Measurements from ENCODE around the gene PROX2. TPM values are rescaled to one million over a fixed set of nuclear protein-coding genes. Genes with fewer than 3 reads are reported as not detected.

Gene PROX2
- total and polyA plus RNA-seq, 5 experiments from 2014 or later, result 0.12 to 0.75 (median 0.50) TPM

- POLR2A ChIA-PET, result interaction anchor here (0.7 to 1.4 kb wide), 4 partner anchors 14 to 62 kb away, joined by 3 to 9 read pairs (median 3); no protein-coding TSS in a partner anchor
- H3K9me3 Mint-ChIP-seq, result no peaks in the 10 kb centered on the region
- H3K4me3 Mint-ChIP-seq, result peak overlapping the region in 4 of 10 donors; percentile 14 to 37 (median 18)
- ATAC-seq (peak; percentile 58 to 67), DNase-seq (no peak)
- peak overlapping the region in 9 of 10 donors; percentile 38 to 86 (median 61) for H3K27ac Mint-ChIP-seq
- no peaks in the 10 kb centered on the region for H3K27me3 Mint-ChIP-seq
- peaks cover 0 to 4% (median 3%) of the 10 kb centered on the region in 3 donors for H3K36me3 Mint-ChIP-seq
- peaks cover 18 to 35% (median 31%) of the 10 kb centered on the region in 4 donors for H3K4me1 Mint-ChIP-seq
Observed at GRCh38 chr14:74853581-74853980, 22.4 kb downstream of the PROX2 start.

DNA sequence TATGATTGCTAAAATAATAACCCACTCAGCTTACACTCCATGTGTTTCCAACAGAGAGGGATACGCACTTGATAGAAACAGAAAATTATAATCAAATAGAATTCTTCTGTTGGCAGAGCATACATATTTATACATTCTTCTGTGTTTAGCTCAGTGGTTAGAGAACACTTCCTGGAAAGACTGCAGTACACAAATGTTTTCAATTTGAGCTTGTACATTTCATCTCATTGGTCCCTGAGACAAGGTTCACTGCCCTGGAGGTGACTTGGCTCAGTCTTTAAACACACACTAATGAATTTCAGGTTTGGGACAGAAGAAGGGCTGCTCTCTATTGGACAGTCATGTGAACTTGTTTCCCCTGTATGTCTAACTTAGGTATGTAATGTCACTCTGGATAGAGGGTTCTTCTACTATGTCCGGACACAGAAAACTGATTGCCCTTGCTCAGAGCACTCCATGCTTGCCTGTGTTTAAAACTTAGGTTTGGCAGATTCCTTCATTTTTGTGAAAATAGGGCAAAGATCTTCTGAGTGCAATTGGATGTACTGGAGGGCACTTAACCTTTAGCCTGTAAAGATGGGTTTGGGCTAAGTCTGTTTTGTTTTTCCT lies 22.9 kb downstream of the PROX2 start:
- H3K27me3 Mint-ChIP-seq, result no peaks in the 10 kb centered on the region
- H3K27ac Mint-ChIP-seq, result peak overlapping the region in 9 of 10 donors; percentile 5 to 84 (median 61)
- peaks cover 0 to 4% (median 3%) of the 10 kb centered on the region in 3 donors for H3K36me3 Mint-ChIP-seq
- POLR2A ChIA-PET, result interaction anchor here (1.0 to 1.4 kb wide), 5 partner anchors 15 to 61 kb away, joined by 3 to 9 read pairs (median 3); no protein-coding TSS in a partner anchor
- peak overlapping the region in 3 of 10 donors; percentile 15 to 21 (median 16) for H3K4me3 Mint-ChIP-seq
- DNase-seq (no peak), ATAC-seq (peak; percentile 32 to 44)
- H3K4me1 Mint-ChIP-seq, result peaks cover 16 to 35% (median 31%) of the 10 kb centered on the region in 4 donors
- H3K9me3 Mint-ChIP-seq, result no peaks in the 10 kb centered on the region

GRCh38 chr14:74848768-74849167 lies 27.2 kb downstream of the PROX2 start:
- ATAC-seq, result no peak
- no peak overlapping the region for H3K4me3 Mint-ChIP-seq
- POLR2A ChIA-PET, result interaction anchor here (0.6 to 1.5 kb wide), 4 partner anchors 10 to 86 kb away, joined by 3 to 6 read pairs (median 4); no protein-coding TSS in a partner anchor
- no peaks in the 10 kb centered on the region for H3K9me3 Mint-ChIP-seq
- H3K36me3 Mint-ChIP-seq, result peaks cover 0 to 7% (median 0%) of the 10 kb centered on the region in 3 donors
- no peaks in the 10 kb centered on the region for H3K27me3 Mint-ChIP-seq
- no peak overlapping the region for H3K27ac Mint-ChIP-seq
- peaks cover 12 to 21% (median 16%) of the 10 kb centered on the region in 4 donors for H3K4me1 Mint-ChIP-seq
- no peak for DNase-seq

DNA sequence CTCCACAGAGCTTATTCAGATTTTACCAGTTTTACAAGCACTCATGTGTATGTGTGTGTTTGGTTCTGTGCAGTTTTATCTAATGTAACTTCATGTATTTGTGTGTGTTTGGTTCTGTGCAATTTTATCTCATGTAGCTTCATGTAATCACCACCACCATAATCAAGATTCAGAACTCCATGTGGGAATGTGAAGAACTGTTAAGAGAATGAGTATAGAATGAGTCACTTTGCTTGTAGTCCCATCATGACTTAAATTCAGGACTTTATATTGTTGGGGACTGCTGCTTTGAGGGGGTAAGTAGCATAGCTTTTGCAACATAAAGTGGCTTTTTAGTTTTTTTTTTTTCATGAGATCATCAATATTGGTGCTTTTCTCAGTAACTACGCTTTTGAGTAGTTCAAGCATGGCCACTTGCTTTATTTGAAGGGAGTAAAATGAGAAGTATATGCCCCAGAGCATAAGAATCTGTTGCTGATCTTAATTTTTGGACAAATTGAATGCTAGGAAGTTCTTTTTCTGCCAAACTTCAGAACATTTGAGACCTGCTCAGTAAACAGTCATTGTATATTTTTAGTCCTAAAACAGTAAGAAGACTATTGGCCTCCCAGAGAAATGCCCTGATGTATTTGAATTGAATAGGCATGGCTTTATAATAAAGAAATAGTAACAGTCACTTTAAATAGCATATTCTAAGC lies 28.8 kb downstream of the PROX2 start:
- Mint-ChIP-seq H3K27me3 (no peaks in the 10 kb centered on the region), H3K4me1 (peaks cover 5 to 17% (median 15%) of the 10 kb centered on the region in 4 donors), H3K4me3 (no peak overlapping the region), H3K36me3 (peaks cover 0 to 7% (median 0%) of the 10 kb centered on the region in 3 donors), H3K27ac (peak overlapping the region in 1 of 10 donors; percentile 6), H3K9me3 (no peaks in the 10 kb centered on the region)
- no peak for ATAC-seq
- no peak for DNase-seq
- POLR2A ChIA-PET, result interaction anchor here (0.7 to 1.4 kb wide), 2 partner anchors 9 to 11 kb away, joined by 3 to 4 read pairs; no protein-coding TSS in a partner anchor

DNA sequence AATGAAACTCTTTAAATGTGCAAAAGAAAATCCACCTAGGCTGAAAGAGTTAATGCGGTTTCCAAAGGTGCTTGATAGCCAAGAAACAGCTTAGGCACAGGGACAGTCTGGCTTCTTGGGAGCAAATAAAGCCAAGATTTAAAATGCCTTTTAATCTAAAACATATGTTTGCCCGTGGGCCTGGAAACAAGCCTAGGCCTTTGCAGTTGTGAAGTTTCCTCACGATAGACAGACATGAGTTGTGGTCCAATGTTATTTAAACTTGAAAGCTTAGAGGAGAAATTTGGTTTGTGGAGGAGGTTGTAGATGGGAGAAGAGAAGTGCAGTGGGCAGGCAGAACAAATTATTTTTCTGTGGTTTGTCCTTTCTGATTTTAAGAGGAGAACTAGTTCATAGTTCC lies 29.8 kb downstream of the PROX2 start:
- Mint-ChIP-seq H3K27me3 (no peaks in the 10 kb centered on the region), H3K4me1 (peaks cover 10 to 27% (median 24%) of the 10 kb centered on the region in 4 donors), H3K36me3 (peaks cover 0 to 7% (median 0%) of the 10 kb centered on the region in 3 donors), H3K4me3 (no peak overlapping the region), H3K27ac (peak overlapping the region in 2 of 10 donors; percentile 7 to 81), H3K9me3 (no peaks in the 10 kb centered on the region)
- DNase-seq, result no peak
- POLR2A ChIA-PET, result interaction anchor here (0.7 to 1.4 kb wide), 2 partner anchors 8 to 12 kb away, joined by 3 to 4 read pairs; no protein-coding TSS in a partner anchor
- no peak for ATAC-seq

- Mint-ChIP-seq H3K4me1 (peaks cover 12 to 45% (median 45%) of the 10 kb centered on the region in 4 donors), H3K27ac (peak overlapping the region in 6 of 10 donors; percentile 12 to 81 (median 58)), H3K36me3 (peaks cover 0 to 10% (median 0%) of the 10 kb centered on the region in 3 donors), H3K9me3 (no peaks in the 10 kb centered on the region), H3K27me3 (no peaks in the 10 kb centered on the region), H3K4me3 (no peak overlapping the region)
- ATAC-seq (no peak), DNase-seq (no peak)
- POLR2A ChIA-PET, result interaction anchor here (1.4 to 1.5 kb wide), 2 partner anchors 11 to 24 kb away, joined by 3 to 4 read pairs; no protein-coding TSS in a partner anchor
Observed at GRCh38 chr14:74843653-74844052, 32.3 kb downstream of the PROX2 start.

GRCh38 chr14:74841230-74842207 lies 34.4 kb downstream of the PROX2 start:
- Mint-ChIP-seq H3K9me3 (no peaks in the 10 kb centered on the region), H3K27ac (peak overlapping the region; percentile 67 to 99 (median 90)), H3K4me1 (peaks cover 19 to 66% (median 65%) of the 10 kb centered on the region in 4 donors), H3K36me3 (peaks cover 0 to 11% (median 2%) of the 10 kb centered on the region in 3 donors), H3K4me3 (peak overlapping the region in 9 of 10 donors; percentile 19 to 62 (median 37)), H3K27me3 (no peaks in the 10 kb centered on the region)
- POLR2A ChIA-PET, result interaction anchor here (1.0 to 1.5 kb wide), 3 partner anchors 12 to 38 kb away, joined by 3 read pairs; no protein-coding TSS in a partner anchor
- ATAC-seq (peak; percentile 55 to 58), DNase-seq (peak in 1 of 10 donors; percentile 18)

- ATAC-seq, result no peak
- H3K9me3 Mint-ChIP-seq, result no peaks in the 10 kb centered on the region
Observed at GRCh38 chr14:74840603-74841030, 35.3 kb downstream of the PROX2 start.

DNA sequence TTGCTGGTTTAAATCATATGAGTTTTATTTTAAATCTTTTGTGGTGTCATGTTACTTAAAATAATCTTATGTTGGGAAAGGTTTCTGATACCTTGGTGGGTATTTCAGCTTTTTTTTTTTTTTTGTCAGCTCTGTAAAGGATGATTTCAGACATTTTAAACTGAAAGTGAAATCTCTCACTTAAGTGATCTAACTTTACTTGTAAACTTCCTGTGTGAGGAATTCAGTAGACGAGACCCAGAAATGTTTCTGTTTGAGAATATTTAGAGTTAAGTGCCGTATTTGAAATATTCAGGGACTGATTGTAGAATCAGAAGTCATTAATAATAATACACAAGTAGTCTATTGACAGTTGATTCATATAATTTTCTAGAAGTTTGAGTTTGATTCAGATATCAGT lies 37.8 kb downstream of the PROX2 start:
- ATAC-seq (peak; percentile 63 to 75), DNase-seq (peak in 3 of 10 donors; percentile 44 to 55 (median 53))
- Mint-ChIP-seq H3K27me3 (no peaks in the 10 kb centered on the region), H3K27ac (peak overlapping the region; percentile 77 to 99 (median 96)), H3K36me3 (peaks cover 0 to 11% (median 4%) of the 10 kb centered on the region in 3 donors), H3K9me3 (no peaks in the 10 kb centered on the region), H3K4me3 (peak overlapping the region; percentile 33 to 89 (median 82)), H3K4me1 (peaks cover 24 to 82% (median 78%) of the 10 kb centered on the region in 4 donors)
- POLR2A ChIA-PET, result interaction anchor here (0.6 to 1.9 kb wide), 8 partner anchors 8 to 130 kb away, joined by 3 to 6 read pairs (median 4); no protein-coding TSS in a partner anchor

More at GRCh38 chr14:74840603-74841030, 35.3 kb downstream of the PROX2 start:
- H3K27ac Mint-ChIP-seq, result peak overlapping the region; percentile 31 to 99 (median 90)
- POLR2A ChIA-PET, result interaction anchor here (1.0 to 1.2 kb wide), 3 partner anchors 11 to 39 kb away, joined by 3 read pairs; no protein-coding TSS in a partner anchor
- peaks cover 22 to 75% (median 72%) of the 10 kb centered on the region in 4 donors for H3K4me1 Mint-ChIP-seq
- no peak overlapping the region for H3K4me3 Mint-ChIP-seq
- H3K36me3 Mint-ChIP-seq, result peaks cover 0 to 13% (median 4%) of the 10 kb centered on the region in 3 donors
- no peak for DNase-seq
- no peaks in the 10 kb centered on the region for H3K27me3 Mint-ChIP-seq

GRCh38 chr14:74836251-74836960 lies 39.5 kb downstream of the PROX2 start:
- H3K9me3 Mint-ChIP-seq, result no peaks in the 10 kb centered on the region
- peaks cover 21 to 68% (median 64%) of the 10 kb centered on the region in 4 donors for H3K4me1 Mint-ChIP-seq
- no peak for ATAC-seq
- peak overlapping the region; percentile 6 to 89 (median 59) for H3K4me3 Mint-ChIP-seq
- DNase-seq, result no peak
- no peaks in the 10 kb centered on the region for H3K27me3 Mint-ChIP-seq
- peak overlapping the region; percentile 77 to 99 (median 96) for H3K27ac Mint-ChIP-seq
- POLR2A ChIA-PET, result interaction anchor here (0.7 to 1.6 kb wide), 6 partner anchors 13 to 73 kb away, joined by 3 to 6 read pairs (median 4); partner anchors contain the start of genes PROX2 and YLPM1
- H3K36me3 Mint-ChIP-seq, result peaks cover 0 to 13% (median 4%) of the 10 kb centered on the region in 3 donors

Measured in naive thymus-derived CD8-positive, alpha-beta T cell (primary cell).